ENCODE measurements around the gene RNF220. TPM values are rescaled to one million over a fixed set of nuclear protein-coding genes. Genes with fewer than 3 reads are reported as not detected.

Gene RNF220
- total RNA-seq, 1 experiment from 2014 or later = 92.4 TPM

DNA sequence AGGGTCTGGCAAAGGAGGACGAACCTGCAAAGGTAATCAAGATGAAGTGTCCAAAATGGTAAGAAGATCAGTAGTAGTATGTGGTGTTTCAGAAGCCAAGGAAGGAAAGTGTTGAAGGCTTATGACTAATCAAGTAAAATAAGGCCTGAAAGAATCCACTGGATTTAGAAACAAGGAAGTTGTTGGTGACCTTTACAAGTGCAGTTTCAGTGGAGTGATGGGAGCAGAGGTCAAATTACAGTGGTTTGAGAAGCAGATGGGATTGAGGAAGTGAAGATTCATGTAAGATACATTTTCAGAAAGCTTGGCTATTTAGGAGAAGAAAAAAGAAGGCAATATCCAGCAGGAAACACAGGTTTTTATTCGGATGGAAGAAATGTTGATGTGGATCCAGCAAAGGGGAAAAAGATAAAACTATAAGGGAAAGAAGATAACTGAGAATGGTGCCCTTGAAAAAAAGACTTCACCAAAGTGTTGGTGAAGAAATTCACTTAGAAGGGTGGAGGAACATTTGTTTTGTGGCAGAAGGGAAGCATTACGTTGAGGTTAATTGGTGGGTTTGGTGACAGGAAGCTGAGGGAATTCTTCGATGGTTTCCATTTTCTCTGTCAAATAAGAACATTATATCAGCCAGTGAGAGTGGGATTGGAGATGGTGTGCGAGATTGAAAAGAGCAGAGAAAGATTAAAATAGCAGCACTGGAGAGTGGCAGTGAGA, 271.6 kb downstream of the RNF220 start:
- ChIA-PET CTCF (no interaction called here), POLR2A (no interaction called here)
- H3K27ac Mint-ChIP-seq (ENCODE audit: unreplicated experiment) = no peak overlapping the region
- Histone ChIP-seq H3K4me3 (ENCODE audit: low read depth, low read length) (no peak overlapping the region), H3K4me1 (peaks cover 3% of the 10 kb centered on the region; the same call in 1 of the 2 replicates), H3K36me3 (ENCODE audit: control insufficient read depth, insufficient read depth, low read length) (no peaks in the 10 kb centered on the region), H3K9me3 (no peaks in the 10 kb centered on the region), H3K27me3 (replicated peaks; ENCODE audit: control insufficient read depth, insufficient read depth, low read length) (no peaks in the 10 kb centered on the region)
- DNase-seq = no peak
- intact Hi-C loops (cut with micrococcal nuclease; ENCODE audit: unreplicated experiment) = loop anchor here (1.0 kb wide), 1 partner anchor 21 kb away; no protein-coding TSS in a partner anchor
- TF ChIP-seq, protein P1, sequence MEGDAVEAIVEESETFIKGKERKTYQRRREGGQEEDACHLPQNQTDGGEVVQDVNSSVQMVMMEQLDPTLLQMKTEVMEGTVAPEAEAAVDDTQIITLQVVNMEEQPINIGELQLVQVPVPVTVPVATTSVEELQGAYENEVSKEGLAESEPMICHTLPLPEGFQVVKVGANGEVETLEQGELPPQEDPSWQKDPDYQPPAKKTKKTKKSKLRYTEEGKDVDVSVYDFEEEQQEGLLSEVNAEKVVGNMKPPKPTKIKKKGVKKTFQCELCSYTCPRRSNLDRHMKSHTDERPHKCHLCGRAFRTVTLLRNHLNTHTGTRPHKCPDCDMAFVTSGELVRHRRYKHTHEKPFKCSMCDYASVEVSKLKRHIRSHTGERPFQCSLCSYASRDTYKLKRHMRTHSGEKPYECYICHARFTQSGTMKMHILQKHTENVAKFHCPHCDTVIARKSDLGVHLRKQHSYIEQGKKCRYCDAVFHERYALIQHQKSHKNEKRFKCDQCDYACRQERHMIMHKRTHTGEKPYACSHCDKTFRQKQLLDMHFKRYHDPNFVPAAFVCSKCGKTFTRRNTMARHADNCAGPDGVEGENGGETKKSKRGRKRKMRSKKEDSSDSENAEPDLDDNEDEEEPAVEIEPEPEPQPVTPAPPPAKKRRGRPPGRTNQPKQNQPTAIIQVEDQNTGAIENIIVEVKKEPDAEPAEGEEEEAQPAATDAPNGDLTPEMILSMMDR (IDR thresholded peaks at IDR 0.05; ENCODE audit: insufficient read depth in 1 of 2, low read depth in 1 of 2, low read length in 1 of 2, severe bottlenecking in 1 of 2, unreplicated experiment in 1 of 2) = no peak
- H3K9me3 Mint-ChIP-seq (ENCODE audit: unreplicated experiment) = no peaks in the 10 kb centered on the region
- H3K4me1 Mint-ChIP-seq (ENCODE audit: low read depth, unreplicated experiment) = no peaks in the 10 kb centered on the region
- BruUV-seq (replicated peaks) = no TSS peak
- H3K36me3 Mint-ChIP-seq (ENCODE audit: insufficient read depth, unreplicated experiment) = peaks cover 8% of the 10 kb centered on the region
- no peaks in the 10 kb centered on the region for H3K27me3 Mint-ChIP-seq (ENCODE audit: insufficient read depth, unreplicated experiment)
- H3K4me3 Mint-ChIP-seq (ENCODE audit: unreplicated experiment) = no peak overlapping the region

DNA sequence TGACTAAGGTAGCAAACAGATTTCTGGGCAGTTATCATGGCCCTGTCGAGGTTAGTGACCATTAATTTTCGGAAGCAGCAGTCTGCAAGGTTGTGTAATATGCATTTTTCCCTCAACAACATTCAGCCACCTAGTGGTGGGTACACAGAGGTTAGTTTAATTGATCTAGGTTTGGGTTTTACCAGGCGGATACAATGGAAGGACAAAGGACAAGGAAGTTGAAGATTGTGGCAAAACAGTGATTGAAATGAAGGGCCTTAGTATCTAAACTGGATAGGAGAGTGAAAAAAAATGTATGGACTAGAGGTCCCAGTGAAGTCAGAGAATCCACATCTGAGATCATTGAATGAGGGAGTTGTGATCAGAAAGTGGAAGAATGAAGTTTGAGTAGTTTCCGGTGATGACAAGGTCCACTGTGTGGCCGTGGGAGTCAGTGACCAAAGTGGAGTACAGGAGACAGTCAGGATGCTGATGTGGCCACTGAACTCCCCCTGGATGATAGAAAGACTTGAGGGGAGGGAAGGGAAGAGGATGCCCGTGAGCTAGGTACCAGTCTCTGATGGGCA, 272.2 kb downstream of the RNF220 start:
- Histone ChIP-seq H3K4me3 (ENCODE audit: low read depth, low read length) (no peak overlapping the region), H3K27me3 (replicated peaks; ENCODE audit: control insufficient read depth, insufficient read depth, low read length) (no peaks in the 10 kb centered on the region), H3K9me3 (no peaks in the 10 kb centered on the region), H3K36me3 (ENCODE audit: control insufficient read depth, insufficient read depth, low read length) (no peaks in the 10 kb centered on the region), H3K4me1 (peaks cover 3% of the 10 kb centered on the region; the same call in 1 of the 2 replicates)
- H3K27ac Mint-ChIP-seq (ENCODE audit: unreplicated experiment) = no peak overlapping the region
- no peak overlapping the region for H3K4me3 Mint-ChIP-seq (ENCODE audit: unreplicated experiment)
- intact Hi-C loops (cut with micrococcal nuclease; ENCODE audit: unreplicated experiment) = loop anchor here (1.0 kb wide), 1 partner anchor 22 kb away; no protein-coding TSS in a partner anchor
- TF ChIP-seq, protein P1 (IDR thresholded peaks at IDR 0.05; ENCODE audit: insufficient read depth in 1 of 2, low read depth in 1 of 2, low read length in 1 of 2, severe bottlenecking in 1 of 2, unreplicated experiment in 1 of 2) = peak; percentile 44 to 61
- no peaks in the 10 kb centered on the region for H3K4me1 Mint-ChIP-seq (ENCODE audit: low read depth, unreplicated experiment)
- H3K27me3 Mint-ChIP-seq (ENCODE audit: insufficient read depth, unreplicated experiment) = no peaks in the 10 kb centered on the region
- peaks cover 8% of the 10 kb centered on the region for H3K36me3 Mint-ChIP-seq (ENCODE audit: insufficient read depth, unreplicated experiment)
- BruUV-seq (replicated peaks) = no TSS peak
- DNase-seq = peak in 1 of 2 experiments; percentile 46
- CTCF ChIA-PET = no interaction called here
- H3K9me3 Mint-ChIP-seq (ENCODE audit: unreplicated experiment) = no peaks in the 10 kb centered on the region
- POLR2A ChIA-PET = no interaction called here

DNA sequence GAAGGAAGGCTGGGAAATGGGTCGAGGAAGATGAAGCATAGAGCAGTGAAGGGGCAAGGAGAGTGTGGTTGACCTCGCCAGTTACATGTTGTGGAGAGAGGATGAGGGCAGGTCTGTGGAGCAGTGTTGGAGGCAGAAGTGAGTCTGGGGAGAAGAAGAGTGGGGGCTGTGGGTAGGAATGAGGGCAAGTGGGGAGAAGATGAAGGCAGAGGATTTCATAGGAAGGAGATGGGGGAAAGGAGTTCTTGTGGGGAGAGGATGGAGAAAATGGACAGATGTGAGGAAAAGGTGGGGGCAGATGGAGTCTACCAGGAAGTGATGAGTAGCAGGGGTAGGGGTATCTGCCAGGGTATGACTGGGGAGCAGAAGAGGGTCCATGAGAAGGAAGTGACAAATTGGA, 273.1 kb downstream of the RNF220 start:
- intact Hi-C loops (cut with micrococcal nuclease; ENCODE audit: unreplicated experiment) = no loop called here
- no peaks in the 10 kb centered on the region for H3K27me3 Mint-ChIP-seq (ENCODE audit: insufficient read depth, unreplicated experiment)
- TF ChIP-seq, protein P1 (IDR thresholded peaks at IDR 0.05; ENCODE audit: insufficient read depth in 1 of 2, low read depth in 1 of 2, low read length in 1 of 2, severe bottlenecking in 1 of 2, unreplicated experiment in 1 of 2) = no peak
- H3K36me3 ChIP-seq (ENCODE audit: control insufficient read depth, insufficient read depth, low read length) = no peaks in the 10 kb centered on the region
- no TSS peak for BruUV-seq (replicated peaks)
- POLR2A ChIA-PET = no interaction called here
- H3K9me3 Mint-ChIP-seq (ENCODE audit: unreplicated experiment) = no peaks in the 10 kb centered on the region
- no peak overlapping the region for H3K4me3 ChIP-seq (ENCODE audit: low read depth, low read length)
- no peaks in the 10 kb centered on the region for H3K4me1 Mint-ChIP-seq (ENCODE audit: low read depth, unreplicated experiment)
- DNase-seq = no peak
- no peaks in the 10 kb centered on the region for H3K9me3 ChIP-seq
- H3K36me3 Mint-ChIP-seq (ENCODE audit: insufficient read depth, unreplicated experiment) = peaks cover 8% of the 10 kb centered on the region
- H3K27me3 ChIP-seq (replicated peaks; ENCODE audit: control insufficient read depth, insufficient read depth, low read length) = no peaks in the 10 kb centered on the region
- no peak overlapping the region for H3K4me3 Mint-ChIP-seq (ENCODE audit: unreplicated experiment)
- CTCF ChIA-PET = no interaction called here
- H3K4me1 ChIP-seq = peaks cover 3% of the 10 kb centered on the region; the same call in 1 of the 2 replicates
- H3K27ac Mint-ChIP-seq (ENCODE audit: unreplicated experiment) = no peak overlapping the region

All from Caco-2 (cell line).